RCC 7860 (cell line): Measurements from ENCODE around the gene ZNF474.
"Not testable (repeated sequence)": the region's sequence is repeated elsewhere in the genome, so short reads cannot be mapped to it uniquely, and the experiment has no call there.

Source experiments
- DNase-seq: peaks from one replicate; pipeline ENCODE4 v3.0.0-alpha.2; 2015; ENCODE audit warnings: low spot score
- FAIRE-seq: peaks from 2 replicates; lab custom pipeline; 2012; peaks lifted over from hg19 to GRCh38; lab: Jason Lieb, UNC

ZNF474 gene

GRCh38 chr5:122129306-122129705, at the start of gene ZNF474:
Gene ZNF474 (plus strand): TSS chr5:122129546. CDS start chr5:122151991, 22,445 bp downstream.
- FAIRE-seq = peak; percentile 92
- DNase-seq = peak; percentile 98

GRCh38 chr5:122081541-122081940, 47.8 kb upstream of the ZNF474 start:
- FAIRE-seq = no peak
- no peak for DNase-seq

GRCh38 chr5:122083535-122083934, 45.8 kb upstream of the ZNF474 start:
- FAIRE-seq (no peak), DNase-seq (no peak)

- DNase-seq = no peak
- FAIRE-seq = no peak
Observed at GRCh38 chr5:122085041-122085440, 44.3 kb upstream of the ZNF474 start.

- DNase-seq (peak; percentile 41), FAIRE-seq (no peak)
Observed at GRCh38 chr5:122089096-122090013, 40.0 kb upstream of the ZNF474 start.

GRCh38 chr5:122091936-122092600, 37.3 kb upstream of the ZNF474 start:
- DNase-seq (peak; percentile 54), FAIRE-seq (peak; percentile 80)

GRCh38 chr5:122093415-122094180, 35.7 kb upstream of the ZNF474 start:
- FAIRE-seq (no peak), DNase-seq (no peak)

- not testable (repeated sequence) for FAIRE-seq, DNase-seq
Observed at GRCh38 chr5:122094251-122094650, 35.1 kb upstream of the ZNF474 start.

- no peak for FAIRE-seq
Observed at GRCh38 chr5:122095158-122095557, 34.2 kb upstream of the ZNF474 start.

GRCh38 chr5:122097391-122097790, 32.0 kb upstream of the ZNF474 start:
- no peak for FAIRE-seq
- DNase-seq = no peak

More at GRCh38 chr5:122095158-122095557, 34.2 kb upstream of the ZNF474 start:
- no peak for DNase-seq

- DNase-seq = peak; percentile 76
- peak; percentile 82 for FAIRE-seq
Observed at GRCh38 chr5:122099060-122099790, 30.1 kb upstream of the ZNF474 start.

GRCh38 chr5:122101636-122102285, 27.6 kb upstream of the ZNF474 start:
- peak; percentile 54 for DNase-seq

GRCh38 chr5:122102825-122103224, 26.5 kb upstream of the ZNF474 start:
- DNase-seq = peak; percentile 60
- peak; percentile 27 for FAIRE-seq

More at GRCh38 chr5:122101636-122102285, 27.6 kb upstream of the ZNF474 start:
- peak; percentile 79 for FAIRE-seq

- FAIRE-seq (no peak), DNase-seq (no peak)
Observed at GRCh38 chr5:122105909-122106308, 23.4 kb upstream of the ZNF474 start.

GRCh38 chr5:122107016-122107415, 22.3 kb upstream of the ZNF474 start:
- no peak for FAIRE-seq

GRCh38 chr5:122110987-122111386, 18.4 kb upstream of the ZNF474 start:
- FAIRE-seq = no peak
- DNase-seq = no peak

More at GRCh38 chr5:122107016-122107415, 22.3 kb upstream of the ZNF474 start:
- no peak for DNase-seq

- no peak for DNase-seq
- no peak for FAIRE-seq
Observed at GRCh38 chr5:122111460-122111859, 17.9 kb upstream of the ZNF474 start.

GRCh38 chr5:122112063-122112462, 17.3 kb upstream of the ZNF474 start:
- no peak for DNase-seq
- FAIRE-seq = no peak

GRCh38 chr5:122112733-122113558, 16.4 kb upstream of the ZNF474 start:
- FAIRE-seq = no peak

More at GRCh38 chr5:122112733-122113558, 16.4 kb upstream of the ZNF474 start:
- DNase-seq = no peak
